Chondrocyte (in vitro differentiated cells): ENCODE measurements around the gene PTPRN2. TPM values are rescaled to one million over a fixed set of nuclear protein-coding genes. Genes with fewer than 3 reads are reported as not detected.
"Not testable (repeated sequence)": the region's sequence is repeated elsewhere in the genome, so short reads cannot be mapped to it uniquely, and the experiment has no call there.

ENCODE experiments used
- DNase-seq: peaks from one replicate; pipeline ENCODE4 v3.0.0; 2021; ENCODE audit warnings: mixed read lengths, low spot score
- H3K27ac Mint-ChIP-seq: one replicate; pipeline ENCODE4 v1.8.0; 2021; ENCODE audit warnings: mild to moderate bottlenecking, moderate library complexity, mixed read lengths; ENCODE audit not compliant: unreplicated experiment
- H3K27me3 Mint-ChIP-seq: 2 replicates; pipeline ENCODE4 v1.8.0; 2021; ENCODE audit warnings: low read depth, mixed read lengths
- H3K36me3 Mint-ChIP-seq: 2 replicates; pipeline ENCODE4 v1.8.0; 2021; ENCODE audit warnings: low read depth, mixed read lengths
- H3K4me1 Mint-ChIP-seq: 2 replicates; pipeline ENCODE4 v1.8.0; 2021; ENCODE audit warnings: low read depth, mild to moderate bottlenecking, mixed read lengths
- H3K4me3 Mint-ChIP-seq: one replicate; pipeline ENCODE4 v1.8.0; 2021; ENCODE audit warnings: mild to moderate bottlenecking, moderate library complexity, mixed read lengths; ENCODE audit not compliant: unreplicated experiment
- H3K9me3 Mint-ChIP-seq: 2 replicates; pipeline ENCODE4 v1.8.0; 2021; ENCODE audit warnings: low read depth, mixed read lengths
- CTCF ChIP-seq: fragments of 200-600 bp; sonication (generic); IDR thresholded peaks from 2 replicates; pipeline ENCODE4 v1.5.0; 2021; ENCODE audit warnings: antibody characterized with exemption, mild to moderate bottlenecking, moderate library complexity
- total RNA-seq: library from RNA; stranded (reverse); gene quantifications from 3 replicates; pipeline ENCODE4 v1.2.1, GENCODE V29; 2021

The PTPRN2 gene
- total RNA-seq, 1 donor from 2014 or later, result 0.30 TPM

- Mint-ChIP-seq H3K36me3 (no peaks in the 10 kb centered on the region), H3K9me3 (peaks cover under 1% of the 10 kb centered on the region), H3K27me3 (no peaks in the 10 kb centered on the region), H3K4me3 (no peak overlapping the region), H3K4me1 (no peaks in the 10 kb centered on the region), H3K27ac (no peak overlapping the region)
- no peak for DNase-seq
- TF ChIP-seq CTCF, result no peak
These were observed 605.8 kb downstream of the PTPRN2 start for GRCh38 chr7:157981778-157982177.

- Mint-ChIP-seq H3K4me1 (no peaks in the 10 kb centered on the region), H3K27ac (no peak overlapping the region), H3K4me3 (no peak overlapping the region), H3K9me3 (peaks cover 8% of the 10 kb centered on the region), H3K36me3 (no peaks in the 10 kb centered on the region), H3K27me3 (no peaks in the 10 kb centered on the region)
- no peak for TF ChIP-seq CTCF
- peak; percentile 83 for DNase-seq
These were observed 606.8 kb downstream of the PTPRN2 start for GRCh38 chr7:157980774-157981173.

- H3K4me1 Mint-ChIP-seq, H3K36me3 Mint-ChIP-seq, H3K27ac Mint-ChIP-seq, H3K27me3 Mint-ChIP-seq, H3K4me3 Mint-ChIP-seq: not testable (repeated sequence)
- DNase-seq, result peak; percentile 36
- H3K9me3 Mint-ChIP-seq, result peaks cover 12% of the 10 kb centered on the region
These were observed 607.3 kb downstream of the PTPRN2 start for GRCh38 chr7:157980341-157980731.

GRCh38 chr7:157979636-157980340 is 607.8 kb downstream of the PTPRN2 start:
- Mint-ChIP-seq H3K9me3 (peaks cover 16% of the 10 kb centered on the region), H3K4me3 (no peak overlapping the region), H3K27me3 (no peaks in the 10 kb centered on the region), H3K36me3 (no peaks in the 10 kb centered on the region), H3K27ac (no peak overlapping the region), H3K4me1 (no peaks in the 10 kb centered on the region)
- DNase-seq, result peak; percentile 61
- TF ChIP-seq CTCF, result peak; percentile 18

GRCh38 chr7:157978766-157979165 is 608.9 kb downstream of the PTPRN2 start:
- Mint-ChIP-seq H3K4me3 (no peak overlapping the region), H3K36me3 (no peaks in the 10 kb centered on the region), H3K9me3 (peaks cover 22% of the 10 kb centered on the region), H3K4me1 (no peaks in the 10 kb centered on the region), H3K27ac (no peak overlapping the region), H3K27me3 (no peaks in the 10 kb centered on the region)
- no peak for DNase-seq
- no peak for TF ChIP-seq CTCF
